Left ventricle myocardium superior (tissue), 1 donor: Measurements from ENCODE around the gene CDC45. TPM values are rescaled to one million over a fixed set of nuclear protein-coding genes. Genes with fewer than 3 reads are reported as not detected.
"Not testable (repeated sequence)": the region's sequence is repeated elsewhere in the genome, so short reads cannot be mapped to it uniquely, and the experiment has no call there.

Experiments used
- ATAC-seq: fragments of 200-7000 bp; cut with Tn5 transposase; one replicate; pipeline ENCODE4 v1.9.1; 2020; ENCODE audit warnings: mild to moderate bottlenecking, moderate library complexity
- DNase-seq: peaks from one replicate; pipeline ENCODE4 v3.0.0-alpha.2; 2020
- intact Hi-C: fragments of 100-400 bp; cut with micrococcal nuclease; formaldehyde crosslinking; loops from one replicate; pipeline ENCODE4 v1.11.0; 2022
- long read RNA-seq: library from polyadenylated mRNA; unstranded; transcript quantifications from one replicate; pipeline ENCODE4 v2.0.0, GENCODE V29; 2021
- total RNA-seq: library from RNA; stranded (reverse); fragmentation: NEBNext Ultra II Directional; extraction: Animal tissue kit (Norgen Biotek cat#: 25700); gene quantifications from one replicate; pipeline ENCODE4 v1.2.1, GENCODE V29; 2021
- donor health status: DM: no; HTN: yes; CAD: no; lungs with severe emphysema.

CDC45 gene, protein sequence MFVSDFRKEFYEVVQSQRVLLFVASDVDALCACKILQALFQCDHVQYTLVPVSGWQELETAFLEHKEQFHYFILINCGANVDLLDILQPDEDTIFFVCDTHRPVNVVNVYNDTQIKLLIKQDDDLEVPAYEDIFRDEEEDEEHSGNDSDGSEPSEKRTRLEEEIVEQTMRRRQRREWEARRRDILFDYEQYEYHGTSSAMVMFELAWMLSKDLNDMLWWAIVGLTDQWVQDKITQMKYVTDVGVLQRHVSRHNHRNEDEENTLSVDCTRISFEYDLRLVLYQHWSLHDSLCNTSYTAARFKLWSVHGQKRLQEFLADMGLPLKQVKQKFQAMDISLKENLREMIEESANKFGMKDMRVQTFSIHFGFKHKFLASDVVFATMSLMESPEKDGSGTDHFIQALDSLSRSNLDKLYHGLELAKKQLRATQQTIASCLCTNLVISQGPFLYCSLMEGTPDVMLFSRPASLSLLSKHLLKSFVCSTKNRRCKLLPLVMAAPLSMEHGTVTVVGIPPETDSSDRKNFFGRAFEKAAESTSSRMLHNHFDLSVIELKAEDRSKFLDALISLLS
- 0.67 TPM for total RNA-seq
- long read RNA-seq = 0 reads

DNA sequence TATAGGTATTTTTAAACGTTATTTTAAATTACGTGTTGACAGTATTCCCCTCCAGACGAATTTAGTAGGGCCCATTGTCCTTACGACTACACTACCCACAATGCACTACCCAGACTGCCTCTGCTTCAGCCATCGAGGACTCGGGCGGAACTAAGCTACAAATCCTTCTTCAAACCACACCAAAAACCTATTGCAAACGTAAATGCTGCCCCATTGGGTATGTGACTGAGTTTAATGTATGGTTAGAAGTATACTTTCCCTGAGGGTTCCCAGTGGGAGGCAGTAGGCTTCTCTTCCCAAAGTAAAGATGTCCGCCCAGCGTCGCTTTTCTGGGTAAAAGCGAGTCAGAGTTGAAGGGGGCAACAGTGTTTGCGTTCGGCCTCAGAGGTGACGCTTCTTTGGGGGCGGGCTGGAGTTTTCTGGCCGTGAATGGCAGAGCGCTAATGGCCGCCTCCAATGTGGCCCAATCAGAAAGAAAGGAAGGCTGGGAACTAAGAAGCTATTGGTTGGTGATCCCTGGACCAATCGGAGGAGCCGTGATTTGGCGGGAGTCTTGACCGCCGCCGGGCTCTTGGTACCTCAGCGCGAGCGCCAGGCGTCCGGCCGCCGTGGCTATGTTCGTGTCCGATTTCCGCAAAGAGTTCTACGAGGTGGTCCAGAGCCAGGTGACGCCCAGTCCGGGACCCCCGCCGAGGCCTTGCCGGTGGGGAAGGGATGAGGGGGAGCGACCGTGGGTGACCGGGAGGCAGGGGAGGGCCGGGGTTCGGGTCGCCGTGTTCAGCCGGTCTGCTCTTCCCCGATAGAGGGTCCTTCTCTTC lies at the start of gene CDC45:
TSS of gene CDC45 (plus strand) at position 566 of the 818 bp plus-strand sequence. CDS start at position 615, 49 bp downstream.
- intact Hi-C loops = no loop called here

DNA sequence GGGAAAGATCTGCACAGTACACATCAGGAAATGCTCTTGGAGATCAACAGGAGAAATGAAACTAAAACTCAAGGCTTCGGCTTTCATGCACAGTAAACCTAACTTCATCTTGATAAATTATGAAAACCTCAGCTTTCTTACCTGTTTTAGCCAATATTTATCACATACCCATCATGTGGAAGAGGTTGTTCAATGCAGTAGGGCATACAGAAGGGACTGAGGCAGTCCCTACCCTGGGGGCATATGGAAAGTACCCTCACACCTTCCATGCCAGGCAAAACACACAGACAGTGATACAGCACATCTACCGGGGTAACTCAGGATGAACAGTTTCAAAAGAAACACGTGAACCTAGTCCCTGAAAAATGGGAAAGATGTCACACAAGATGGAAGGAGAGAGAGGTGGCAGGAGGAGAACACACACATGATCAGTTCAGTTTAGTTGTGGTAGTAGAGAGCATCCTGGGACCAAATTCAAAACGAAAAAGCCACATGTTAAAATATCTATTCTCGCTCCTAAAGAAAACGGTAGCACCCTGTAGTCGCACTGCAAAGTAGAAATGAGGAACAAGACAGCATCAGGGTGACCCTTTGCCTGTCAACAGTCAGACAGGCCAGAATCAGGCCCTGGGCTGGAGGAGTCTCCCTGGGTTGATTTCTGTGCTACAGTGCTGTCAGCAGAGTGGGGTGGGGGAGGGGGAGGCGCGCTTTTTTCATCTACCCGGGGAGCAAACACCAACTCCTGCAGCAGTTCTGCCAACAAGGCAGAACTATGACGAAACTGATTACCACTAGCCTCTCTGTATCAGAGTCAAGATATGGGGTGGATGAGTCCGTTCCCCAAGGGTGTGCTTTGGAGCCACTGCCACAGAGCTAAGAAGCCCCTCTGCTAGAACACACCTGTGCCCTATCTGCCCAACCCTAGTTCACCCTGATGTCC lies 49.5 kb upstream of the CDC45 start:
- intact Hi-C loops = no loop called here
- no peak for ATAC-seq
- no peak for DNase-seq

More for the DNA sequence above, at the start of gene CDC45:
- DNase-seq = peak; percentile 95
- peak; percentile 97 for ATAC-seq

DNA sequence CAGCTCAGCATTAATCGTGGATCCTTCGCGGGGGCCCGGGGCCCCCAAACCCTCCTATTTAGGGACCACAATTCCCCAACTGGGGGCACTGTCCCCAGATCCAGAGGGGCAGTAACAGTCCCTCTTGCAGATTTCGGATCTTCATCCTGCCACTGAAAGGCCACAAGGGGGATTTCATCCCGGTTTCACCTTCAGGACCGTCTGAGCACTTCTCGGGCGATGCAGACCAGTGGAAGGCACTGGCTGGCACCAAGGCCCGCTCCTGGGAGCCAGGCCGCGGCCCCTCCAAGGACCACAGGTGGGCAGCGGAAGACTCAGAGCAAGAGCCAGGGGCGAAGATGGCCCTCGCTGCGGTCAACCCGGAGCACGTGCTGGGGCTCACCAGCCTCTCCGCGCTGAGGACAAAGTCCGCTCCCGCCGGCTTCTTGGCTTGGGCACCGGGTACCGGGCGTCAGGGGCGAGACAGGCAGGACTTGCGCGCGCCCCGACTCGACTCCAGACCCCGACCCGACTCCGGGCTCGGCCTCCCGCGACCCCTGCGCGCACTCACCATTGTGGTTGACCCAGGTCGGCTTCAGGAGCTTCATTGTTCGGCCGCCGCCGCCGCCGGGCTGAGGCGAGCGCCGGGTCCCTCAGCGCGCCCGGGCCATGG lies 48.7 kb upstream of the CDC45 start:
- intact Hi-C loops = no loop called here
- DNase-seq (peak; percentile 54), ATAC-seq (no peak)

DNA sequence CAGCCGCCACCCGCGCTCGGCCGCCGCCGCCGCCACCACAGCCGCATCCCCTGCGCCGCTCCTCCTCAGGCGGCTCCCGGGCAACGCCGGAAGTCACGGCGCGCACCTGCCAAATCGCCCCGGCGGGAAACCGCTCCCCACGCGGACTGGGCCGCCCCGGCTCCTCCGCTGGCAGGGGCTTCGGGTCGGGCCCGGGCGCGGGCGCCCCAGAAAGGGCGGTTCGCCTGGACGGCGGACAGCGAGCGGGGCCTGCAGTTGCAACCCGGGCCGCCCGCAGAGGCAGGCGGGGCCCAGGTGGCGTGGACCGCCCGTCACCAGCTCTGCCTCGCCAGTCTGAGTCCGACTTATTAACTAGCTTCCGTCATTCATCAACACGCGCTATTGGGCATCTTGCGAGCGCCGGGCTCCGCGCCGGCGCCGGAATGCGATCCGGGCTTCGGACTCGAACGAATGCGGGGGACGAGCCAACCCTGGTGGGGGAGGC lies 48.0 kb upstream of the CDC45 start, which contains the start of gene HIRA:
TSS of gene HIRA (minus strand) at position 85 of the 484 bp plus-strand sequence. CDS start 257 bp downstream, outside the sequence.
- DNase-seq (peak; percentile 90), ATAC-seq (peak; percentile 83)
- intact Hi-C loops = no loop called here

DNA sequence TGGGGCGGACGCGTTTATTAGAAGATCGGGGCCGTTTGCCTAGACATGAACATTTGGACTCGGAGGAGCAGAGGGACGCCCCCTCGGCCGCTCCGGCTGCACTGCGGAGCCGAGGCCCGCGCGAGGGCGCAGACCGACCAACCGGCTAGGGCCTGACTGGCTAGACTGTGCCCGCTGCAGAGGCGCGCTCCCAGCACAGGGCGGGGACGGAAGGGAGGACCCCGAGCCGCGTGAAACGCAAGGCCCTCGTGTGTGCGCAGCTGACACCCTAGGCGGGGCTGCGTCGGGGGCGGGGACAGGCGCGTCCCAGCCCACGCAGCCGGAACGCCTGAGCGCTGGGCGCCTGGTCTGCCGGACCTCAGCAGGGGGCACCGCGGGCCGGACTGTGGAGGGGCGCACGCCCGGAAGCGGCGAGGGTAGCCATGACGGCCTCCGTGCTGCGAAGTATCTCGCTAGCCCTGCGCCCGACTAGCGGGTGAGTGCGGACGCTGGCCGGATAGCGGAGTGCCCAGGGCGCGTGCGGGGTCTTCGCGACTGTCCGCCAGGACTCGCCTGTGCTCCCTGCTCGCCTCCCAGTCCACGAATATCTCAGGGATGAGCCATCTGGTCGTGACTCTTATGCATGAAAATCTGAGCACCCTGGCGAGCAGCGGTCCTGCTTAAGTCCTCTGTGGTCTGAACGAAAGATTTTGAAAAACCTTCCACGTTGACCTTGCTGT lies 47.4 kb upstream of the CDC45 start, which contains the start of gene MRPL40:
TSS of gene MRPL40 (plus strand) at position 413 of the 719 bp plus-strand sequence. CDS start at position 423, 10 bp downstream.
- intact Hi-C loops = no loop called here
- DNase-seq (peak; percentile 97), ATAC-seq (peak; percentile 97)

DNA sequence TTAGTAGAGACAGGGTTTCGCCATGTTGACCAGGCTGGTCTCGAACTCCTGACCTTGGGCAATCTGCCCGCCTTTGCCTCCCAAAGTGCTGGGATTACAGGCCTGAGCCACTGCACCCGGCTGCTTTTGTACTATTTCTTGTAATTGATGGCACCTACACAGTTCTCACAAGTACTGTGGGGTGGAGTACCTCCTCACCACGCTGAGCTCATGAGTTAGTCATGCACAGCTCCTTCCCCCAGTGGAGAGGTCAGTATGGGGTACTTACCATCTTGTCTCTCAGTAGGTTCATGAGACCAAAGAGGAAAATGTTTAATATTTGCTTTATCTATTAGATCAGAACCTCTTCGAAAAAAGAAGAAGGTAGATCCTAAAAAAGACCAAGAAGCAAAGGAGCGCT lies 45.3 kb upstream of the CDC45 start:
- DNase-seq (no peak), ATAC-seq (no peak)
- intact Hi-C loops = no loop called here

DNA sequence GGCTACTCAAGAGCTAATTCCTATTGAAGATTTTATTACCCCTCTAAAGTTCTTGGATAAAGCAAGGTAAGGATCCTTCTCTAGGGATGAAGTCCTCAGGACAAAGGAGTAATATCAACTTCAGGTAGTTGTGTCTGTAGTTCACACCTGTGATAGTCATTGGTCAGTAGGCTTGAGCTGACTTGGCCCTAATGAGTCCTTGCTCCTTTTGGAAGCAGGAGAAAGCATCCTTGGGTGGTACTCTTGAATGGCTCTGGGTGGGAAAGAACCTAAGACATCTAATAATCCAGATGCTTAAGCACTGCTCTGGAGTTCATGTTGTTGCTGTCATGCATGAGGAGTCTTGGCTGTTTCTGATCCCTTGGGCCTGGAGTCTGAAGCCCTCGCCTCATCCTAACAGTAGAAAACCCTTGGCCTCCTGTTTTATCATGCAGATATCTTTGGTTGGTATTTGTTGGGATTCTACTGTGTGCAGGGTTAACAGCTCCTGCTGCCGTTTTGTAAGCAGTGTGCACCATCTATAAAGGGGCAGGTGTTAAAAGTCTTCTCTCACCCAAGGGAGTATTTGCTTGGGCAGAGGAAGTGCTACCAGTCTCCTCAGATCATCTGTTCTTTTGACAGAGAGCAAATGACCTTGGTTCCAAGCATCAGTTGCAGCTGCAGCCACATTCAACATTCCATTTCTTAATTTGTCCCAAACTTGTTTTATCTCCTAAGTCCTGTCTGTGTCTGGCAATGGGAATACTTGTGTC lies 44.7 kb upstream of the CDC45 start:
- intact Hi-C loops = no loop called here
- no peak for ATAC-seq
- no peak for DNase-seq

DNA sequence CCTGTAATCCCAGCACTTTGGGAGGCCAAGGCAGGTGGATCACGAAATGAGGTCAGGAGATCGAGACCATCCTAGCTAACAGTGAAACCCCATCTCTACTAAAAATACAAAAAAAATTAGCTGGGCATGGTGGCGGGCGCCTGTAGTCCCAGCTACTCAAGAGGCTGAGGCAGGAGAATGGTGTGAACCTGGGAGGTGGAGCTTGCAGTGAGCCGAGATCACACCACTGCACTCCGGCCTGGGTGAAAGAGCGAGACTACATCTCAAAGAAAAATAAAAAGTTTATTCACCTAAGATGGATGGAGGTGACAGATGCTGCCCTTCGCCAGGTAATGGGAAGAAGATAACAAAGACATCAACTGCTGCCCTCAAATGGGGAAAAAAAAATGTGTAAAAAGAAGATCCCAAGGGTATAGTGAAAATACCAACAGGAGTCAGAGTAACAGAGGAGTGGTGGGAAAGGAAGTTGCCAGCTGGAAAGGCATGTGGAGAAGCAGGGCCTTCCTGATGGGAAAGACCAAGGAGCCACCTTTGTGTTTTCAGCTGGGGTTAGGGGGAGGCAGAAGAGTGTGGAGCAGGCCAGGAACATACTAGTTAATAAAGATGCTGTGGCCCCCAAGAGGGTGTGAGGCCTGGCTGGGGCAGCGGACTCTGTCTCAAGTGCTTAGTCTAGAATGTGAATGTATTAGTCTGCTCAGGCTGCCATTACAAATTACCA lies 43.1 kb upstream of the CDC45 start:
- ATAC-seq, intact Hi-C loops, DNase-seq: not testable (repeated sequence)

DNA sequence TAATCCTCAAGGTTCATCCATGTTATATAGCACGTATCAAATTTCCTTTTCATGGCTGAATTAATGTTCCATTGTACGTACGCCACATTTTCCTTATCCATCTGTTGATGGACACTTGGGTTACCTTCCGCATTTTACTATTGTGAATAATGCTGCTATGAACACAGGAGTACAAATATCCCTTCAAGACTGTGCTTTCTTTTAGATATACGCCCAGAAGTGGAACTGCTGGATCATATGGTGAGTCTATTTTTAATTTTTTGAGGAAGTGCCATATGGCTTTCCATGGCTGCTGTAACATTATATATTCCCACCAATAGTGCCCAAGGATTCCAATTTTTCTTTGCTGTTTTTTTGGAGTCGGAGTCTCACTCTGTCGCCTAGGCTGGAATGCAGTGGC lies 41.4 kb upstream of the CDC45 start:
- no peak for ATAC-seq
- intact Hi-C loops = no loop called here
- no peak for DNase-seq

DNA sequence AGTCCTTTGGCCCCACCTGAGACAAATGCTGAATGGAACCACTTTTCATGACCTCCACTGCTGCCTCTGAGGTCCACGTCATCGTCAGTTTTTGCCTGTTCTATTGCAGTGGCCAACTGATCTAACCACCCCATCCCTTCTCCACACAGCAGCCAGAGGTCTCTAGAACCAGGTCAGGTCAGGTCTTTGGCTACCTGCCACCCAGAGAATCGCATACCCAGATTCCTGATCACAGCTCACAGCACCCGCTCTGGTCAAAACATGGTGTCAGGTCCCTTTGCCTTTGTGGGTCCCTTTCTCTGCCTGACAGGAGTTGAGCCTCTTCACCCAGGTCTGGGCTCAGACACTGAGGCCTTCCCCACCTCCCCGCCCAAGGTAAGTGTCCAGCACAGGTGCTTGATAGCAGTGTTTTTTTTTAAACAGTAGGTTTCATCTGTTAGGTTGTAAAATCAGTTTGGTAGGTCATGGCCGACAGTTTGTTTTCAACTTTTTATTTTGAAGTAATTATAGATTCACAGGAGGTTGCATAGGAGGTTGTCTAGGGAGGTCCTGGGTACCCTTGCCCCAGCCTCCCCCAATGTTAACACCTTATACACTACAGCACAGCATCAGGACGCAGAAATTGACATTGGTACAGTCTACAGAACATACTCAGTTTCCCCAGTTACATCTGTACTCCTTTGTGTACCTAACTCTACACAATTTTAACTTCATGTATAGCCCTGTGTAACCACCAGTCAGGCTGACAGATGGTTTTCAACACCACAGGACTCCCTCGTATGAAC lies 39.1 kb upstream of the CDC45 start:
- ATAC-seq = peak; percentile 58
- DNase-seq = no peak
- intact Hi-C loops = no loop called here

DNA sequence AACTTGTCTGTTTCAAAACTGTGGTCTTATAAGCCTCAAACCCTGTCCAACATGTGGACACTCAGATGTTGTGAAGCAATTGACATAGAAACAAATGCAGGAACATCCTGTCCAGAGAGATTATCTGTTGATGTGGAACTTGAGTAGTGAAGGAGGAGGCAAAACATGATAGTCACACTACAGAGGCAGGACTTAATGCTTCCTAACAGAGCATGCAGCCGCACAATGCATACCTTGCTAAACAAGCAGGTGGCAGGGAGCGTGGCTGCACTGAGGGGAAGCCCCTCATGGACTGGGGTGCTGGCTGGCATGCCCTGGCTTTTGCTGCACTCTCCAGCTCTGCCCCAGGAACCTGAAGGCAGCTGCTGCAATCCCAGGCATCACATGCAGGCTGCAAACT lies 37.6 kb upstream of the CDC45 start:
- DNase-seq (no peak), ATAC-seq (no peak)
- intact Hi-C loops = no loop called here

DNA sequence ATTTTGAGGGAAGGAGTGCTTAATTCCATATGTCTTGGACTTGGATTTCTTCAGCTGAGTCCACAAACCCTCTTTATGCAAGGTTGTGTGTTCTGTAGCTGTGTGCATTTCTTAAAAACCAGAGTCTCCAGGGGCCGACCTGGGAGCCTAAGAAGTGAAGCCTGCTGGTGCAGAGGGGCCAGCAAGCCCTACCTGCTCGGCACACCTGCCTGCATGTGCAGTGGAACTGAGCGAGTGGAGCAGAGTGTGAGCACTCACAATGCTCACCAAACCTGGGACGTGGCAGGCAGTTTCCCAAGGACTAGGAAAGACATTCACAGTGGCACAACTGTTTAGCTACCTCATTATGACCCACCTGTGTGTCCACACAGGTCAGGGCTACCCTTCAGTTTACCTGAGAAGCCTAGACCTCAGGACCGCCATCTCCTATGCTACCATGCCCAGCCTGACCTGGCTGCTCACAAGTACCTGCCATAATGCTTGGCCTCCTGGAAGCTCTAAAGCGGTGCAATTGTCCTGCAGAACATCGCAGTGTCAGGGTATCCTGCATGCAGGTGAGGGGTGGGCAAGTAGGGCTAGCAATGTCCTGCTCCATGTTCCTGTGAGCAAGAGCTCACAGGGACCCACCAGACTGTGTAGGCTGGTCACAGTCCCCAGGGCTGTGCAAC lies 36.0 kb upstream of the CDC45 start:
- intact Hi-C loops = no loop called here
- ATAC-seq = no peak
- DNase-seq = no peak

DNA sequence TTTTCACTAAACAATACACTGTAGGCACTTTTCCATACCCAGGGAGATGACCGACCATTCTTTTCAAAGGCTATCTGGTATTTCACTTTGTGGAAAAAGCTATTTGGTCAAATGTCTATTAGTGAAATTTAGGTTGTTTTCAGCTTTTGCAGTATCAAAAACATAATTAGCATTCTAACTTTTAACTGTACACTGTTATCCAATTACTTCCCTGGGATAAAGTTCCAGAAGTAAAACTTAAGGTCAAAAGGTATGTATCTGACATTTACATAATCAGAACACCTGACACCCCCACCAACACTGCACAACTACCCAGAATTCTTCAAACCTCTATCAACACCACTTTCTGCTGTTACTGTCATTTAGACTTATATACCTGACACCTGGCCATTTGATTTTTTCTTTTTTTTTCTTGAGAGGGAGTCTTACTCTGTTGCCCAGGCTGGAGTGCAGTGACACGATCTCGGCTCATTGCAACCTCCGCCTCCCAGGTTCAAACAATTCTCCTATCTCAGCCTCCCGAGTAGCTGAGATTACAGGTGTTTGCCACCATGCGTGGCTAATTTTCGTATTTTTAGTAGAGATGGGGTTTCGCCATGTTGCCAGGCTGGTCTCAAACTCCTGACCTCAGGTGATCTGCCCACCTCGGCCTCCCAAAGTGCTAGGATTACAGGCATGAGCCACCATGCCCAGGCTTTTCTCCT lies 34.3 kb upstream of the CDC45 start:
- intact Hi-C loops, ATAC-seq, DNase-seq: not testable (repeated sequence)
